HEK293 (cell line): ENCODE measurements around the gene CDKAL1.

Source experiments
- CTCF ChIA-PET: fragments of 350-600 bp; formaldehyde crosslinking; extraction: SDS; loops from one replicate; lab custom pipeline; 2021; ENCODE audit warnings: antibody characterized with exemption; lab: Yijun Ruan, JAX
- POLR2A ChIA-PET: fragments of 300-600 bp; formaldehyde crosslinking; extraction: SDS; loops from one replicate; lab custom pipeline; 2020; ENCODE audit warnings: antibody characterized with exemption, inconsistent platforms; lab: Yijun Ruan, JAX
- H3K27ac ChIP-seq: fragments of 200-500 bp; sonication (Bioruptor generic); 2 replicates; pipeline ENCODE4 v1.5.1; 2014; ENCODE audit warnings: low read depth, low read length, control low read depth, inconsistent platforms; ENCODE audit errors: extremely low read depth
- H3K36me3 ChIP-seq, 2 experiments: fragments of 200-500 bp in 1 of 2; sonication (Bioruptor generic) in 1 of 2; 1 replicate in 1 of 2; 2 replicates in 1 of 2; pipeline ENCODE4 v1.5.1; 2014 to 2017; ENCODE audit warnings: inconsistent platforms in 2 of 2, low read length in 2 of 2; ENCODE audit not compliant: control insufficient read depth in 2 of 2, insufficient read depth in 1 of 2
- H3K4me1 ChIP-seq: fragments of 200-500 bp; sonication (Bioruptor generic); 2 replicates; pipeline ENCODE4 v1.5.1; 2014; ENCODE audit warnings: mild to moderate bottlenecking, low read length, inconsistent platforms; ENCODE audit not compliant: control insufficient read depth, insufficient read depth
- H3K4me3 ChIP-seq: 2 replicates; pipeline ENCODE4 v1.5.1; 2011; ENCODE audit warnings: low read depth, mild to moderate bottlenecking, control low read depth, low read length, moderate library complexity
- H3K9me3 ChIP-seq: fragments of 200-500 bp; sonication (Bioruptor generic); 2 replicates; pipeline ENCODE4 v1.5.1; 2014; ENCODE audit warnings: low read depth, low read length, inconsistent platforms; ENCODE audit not compliant: control insufficient read depth, insufficient read depth
- HIC1 ChIP-seq: fragments of 450-650 bp; formaldehyde crosslinking; IDR thresholded peaks from 2 replicates; pipeline ENCODE4 v1.5.1; 2016; ENCODE audit warnings: missing biosample characterization, missing genetic modification characterization
- KLF17 ChIP-seq: fragments of 450-650 bp; formaldehyde crosslinking; IDR thresholded peaks from 2 replicates; pipeline ENCODE4 v1.5.1; 2016; ENCODE audit warnings: missing biosample characterization, missing genetic modification characterization
- PRDM10 ChIP-seq: fragments of 450-650 bp; formaldehyde crosslinking; IDR thresholded peaks from 2 replicates; pipeline ENCODE4 v1.5.1; 2016; ENCODE audit warnings: missing biosample characterization, missing genetic modification characterization
- PRDM6 ChIP-seq: fragments of 450-650 bp; formaldehyde crosslinking; IDR thresholded peaks from 2 replicates; pipeline ENCODE4 v1.5.1; 2017; ENCODE audit warnings: missing biosample characterization, missing genetic modification characterization
- SCRT2 ChIP-seq: fragments of 450-650 bp; formaldehyde crosslinking; IDR thresholded peaks from 2 replicates; pipeline ENCODE4 v1.5.1; 2016; ENCODE audit warnings: missing biosample characterization, missing genetic modification characterization
- SP7 ChIP-seq: fragments of 450-650 bp; formaldehyde crosslinking; IDR thresholded peaks from 2 replicates; pipeline ENCODE4 v1.5.1; 2016; ENCODE audit warnings: missing biosample characterization, missing genetic modification characterization
- WT1 ChIP-seq: fragments of 450-650 bp; formaldehyde crosslinking; IDR thresholded peaks from 2 replicates; pipeline ENCODE4 v1.5.1; 2016; ENCODE audit warnings: missing biosample characterization, missing genetic modification characterization
- YY1 ChIP-seq: fragments of 450-650 bp; formaldehyde crosslinking; IDR thresholded peaks from 2 replicates; pipeline ENCODE4 v1.5.1; 2018; ENCODE audit warnings: missing biosample characterization, missing genetic modification characterization
- ZBTB10 ChIP-seq: fragments of 450-650 bp; formaldehyde crosslinking; IDR thresholded peaks from 2 replicates; pipeline ENCODE4 v1.5.1; 2016; ENCODE audit warnings: missing biosample characterization, missing genetic modification characterization
- ZBTB20 ChIP-seq: fragments of 450-650 bp; formaldehyde crosslinking; IDR thresholded peaks from 2 replicates; pipeline ENCODE4 v1.5.1; 2016; ENCODE audit warnings: missing biosample characterization, missing genetic modification characterization
- ZBTB8A ChIP-seq: fragments of 450-650 bp; formaldehyde crosslinking; IDR thresholded peaks from 2 replicates; pipeline ENCODE4 v1.5.1; 2016; ENCODE audit warnings: missing biosample characterization, missing genetic modification characterization
- ZNF18 ChIP-seq: fragments of 450-650 bp; formaldehyde crosslinking; IDR thresholded peaks from 2 replicates; pipeline ENCODE4 v1.5.1; 2016; ENCODE audit warnings: missing biosample characterization, missing genetic modification characterization
- ZNF184 ChIP-seq: fragments of 450-650 bp; IDR thresholded peaks from 2 replicates; pipeline ENCODE4 v1.5.1; 2018; ENCODE audit warnings: missing biosample characterization, mild to moderate bottlenecking, missing genetic modification characterization
- ZNF2 ChIP-seq: fragments of 450-650 bp; formaldehyde crosslinking; IDR thresholded peaks from 2 replicates; pipeline ENCODE4 v1.5.1; 2016; ENCODE audit warnings: missing biosample characterization, missing genetic modification characterization
- ZNF26 ChIP-seq: fragments of 450-650 bp; formaldehyde crosslinking; IDR thresholded peaks from 2 replicates; pipeline ENCODE4 v1.5.1; 2016; ENCODE audit warnings: missing biosample characterization, missing genetic modification characterization
- ZNF302 ChIP-seq: fragments of 450-650 bp; formaldehyde crosslinking; IDR thresholded peaks from 2 replicates; pipeline ENCODE4 v1.5.1; 2016; ENCODE audit warnings: missing biosample characterization, missing genetic modification characterization, low read depth
- ZNF529 ChIP-seq: fragments of 450-650 bp; formaldehyde crosslinking; IDR thresholded peaks from 2 replicates; pipeline ENCODE4 v1.5.1; 2017; ENCODE audit warnings: missing genetic modification characterization, missing biosample characterization; ENCODE audit not compliant: insufficient replicate concordance
- ZNF76 ChIP-seq: fragments of 450-650 bp; formaldehyde crosslinking; IDR thresholded peaks from 2 replicates; pipeline ENCODE4; 2016; ENCODE audit warnings: low read depth, missing biosample characterization, missing genetic modification characterization, borderline replicate concordance
- ZNF843 ChIP-seq: fragments of 450-650 bp; formaldehyde crosslinking; IDR thresholded peaks from 2 replicates; pipeline ENCODE4 v1.5.1; 2016; ENCODE audit warnings: missing biosample characterization, missing genetic modification characterization
- ZSCAN30 ChIP-seq: fragments of 450-650 bp; IDR thresholded peaks from 2 replicates; pipeline ENCODE4 v1.5.1; 2018; ENCODE audit warnings: missing biosample characterization, mild to moderate bottlenecking, missing genetic modification characterization, moderate library complexity

The CDKAL1 gene

GRCh38 chr6:20534295-20535262, at the start of gene CDKAL1:
Gene CDKAL1, plus strand, starts transcription at chr6:20534457. Its CDS starts 11,894 bp downstream, at chr6:20546351.
- H3K4me3 ChIP-seq: peak within 1 kb of the TSS; percentile 84
- ChIA-PET POLR2A (interaction anchor here (0.9 to 2.2 kb wide), 6 partner anchors 130 to 1059 kb away, joined by 3 to 6 read pairs (median 3); partner anchors contain the start of genes E2F3 and SOX4), CTCF (interaction anchor here (0.6 to 1.5 kb wide), 3 partner anchors 13 to 134 kb away, joined by 3 to 4 read pairs (median 3); no protein-coding TSS in a partner anchor)
- H3K27ac ChIP-seq: peak within 1 kb of the TSS; percentile 72
- H3K36me3 ChIP-seq: peaks cover 0 to 9% of the 10 kb centered on the region in 2 experiments; a peak in 1 of 3 replicates
- H3K9me3 ChIP-seq: no peaks in the 10 kb centered on the region
- no peaks in the 10 kb centered on the region for H3K4me1 ChIP-seq
- TF ChIP-seq ZNF529 (no peak), PRDM6 (tag by site-specific recombination) (peak; percentile 31; the same call in 1 of the 2 replicates), ZNF2 (peak; percentile 58; the same call in 1 of the 2 replicates), ZBTB10 (tag by site-specific recombination) (no peak), ZNF18 (no peak), HIC1 (no peak), ZBTB20 (tag by site-specific recombination) (peak; percentile 67; the same call in 1 of the 2 replicates), ZNF302 (tag by site-specific recombination) (no peak), ZNF26 (tag by site-specific recombination) (no peak), ZNF76 (tag by site-specific recombination) (peak; percentile 78; the same call in 1 of the 2 replicates), SCRT2 (tag by site-specific recombination) (peak; percentile 96), WT1 (tag by site-specific recombination) (no peak), YY1 (tag by site-specific recombination) (peak; percentile 91), ZSCAN30 (0 out of 2 replicates have a peak, but pooled peaks have one; percentile 40), SP7 (tag by site-specific recombination) (peak; percentile 25; the same call in 1 of the 2 replicates), ZNF184 (tag by site-specific recombination) (no peak), PRDM10 (no peak), ZNF843 (tag by site-specific recombination) (no peak), ZBTB8A (tag by site-specific recombination) (no peak), KLF17 (tag by site-specific recombination) (no peak)
